ENCODE results near the gene DSCAML1.

Gene DSCAML1

GRCh38 chr11:117759305-117759704 lies 37.7 kb downstream of the DSCAML1 start:
- DNase-seq (ENCODE audit: low read depth), result no peak

GRCh38 chr11:117754030-117754429 lies 43.0 kb downstream of the DSCAML1 start:
- DNase-seq (ENCODE audit: low read depth), result no peak

GRCh38 chr11:117752721-117753237 lies 44.2 kb downstream of the DSCAML1 start:
- no peak for DNase-seq (ENCODE audit: low read depth)

- no peak for DNase-seq (ENCODE audit: low read depth)
Measured at GRCh38 chr11:117752071-117752470, 44.9 kb downstream of the DSCAML1 start.

GRCh38 chr11:117750916-117751662 lies 45.9 kb downstream of the DSCAML1 start:
- DNase-seq (ENCODE audit: low read depth), result no peak

- DNase-seq (ENCODE audit: low read depth), result no peak
Measured at GRCh38 chr11:117750357-117750756, 46.7 kb downstream of the DSCAML1 start.

- no peak for DNase-seq (ENCODE audit: low read depth)
Measured at GRCh38 chr11:117749541-117749910, 47.5 kb downstream of the DSCAML1 start.

- no peak for DNase-seq (ENCODE audit: low read depth)
Measured at GRCh38 chr11:117748771-117749540, 48.1 kb downstream of the DSCAML1 start.

- no peak for DNase-seq (ENCODE audit: low read depth)
Measured at GRCh38 chr11:117747892-117748291, 49.1 kb downstream of the DSCAML1 start.

- DNase-seq (ENCODE audit: low read depth), result no peak
Measured at GRCh38 chr11:117745346-117745745, 51.7 kb downstream of the DSCAML1 start.

- DNase-seq (ENCODE audit: low read depth), result no peak
Measured at GRCh38 chr11:117744471-117745150, 52.4 kb downstream of the DSCAML1 start.

GRCh38 chr11:117743121-117743815 lies 53.7 kb downstream of the DSCAML1 start:
- DNase-seq (ENCODE audit: low read depth), result no peak

GRCh38 chr11:117738246-117738957 lies 58.6 kb downstream of the DSCAML1 start:
- DNase-seq (ENCODE audit: low read depth), result no peak

- no peak for DNase-seq (ENCODE audit: low read depth)
Measured at GRCh38 chr11:117735350-117735977, 61.6 kb downstream of the DSCAML1 start.

- no peak for DNase-seq (ENCODE audit: low read depth)
Measured at GRCh38 chr11:117734601-117735024, 62.4 kb downstream of the DSCAML1 start.

GRCh38 chr11:117733316-117733715 lies 63.7 kb downstream of the DSCAML1 start:
- no peak for DNase-seq (ENCODE audit: low read depth)

- DNase-seq (ENCODE audit: low read depth), result no peak
Measured at GRCh38 chr11:117731722-117732290, 65.2 kb downstream of the DSCAML1 start.

GRCh38 chr11:117730208-117730800 lies 66.7 kb downstream of the DSCAML1 start:
- DNase-seq (ENCODE audit: low read depth), result no peak

GRCh38 chr11:117725048-117725734 lies 71.8 kb downstream of the DSCAML1 start:
- no peak for DNase-seq (ENCODE audit: low read depth)
